Tibial nerve (tissue), 4 donors: ENCODE measurements around the gene PADI6. TPM values are rescaled to one million over a fixed set of nuclear protein-coding genes. Genes with fewer than 3 reads are reported as not detected.
A peak's percentile ranks its signal among the peaks of the same experiment; 100 is the strongest.

Experiments used
- DNase-seq, 2 donors: peaks; one replicate each; pipeline ENCODE4 v3.0.0-alpha.2; 2019; ENCODE audit warnings: low spot score in 2 of 2
- H3K27ac ChIP-seq, 4 donors: fragments of 200-600 bp; sonication (generic) in 3 of 4; one replicate each; pipeline ENCODE4 v1.5.1; 2017 to 2019; ENCODE audit warnings: mild to moderate bottlenecking in 1 of 4
- H3K27me3 ChIP-seq, 2 donors: fragments of 200-600 bp; sonication (generic) in 1 of 2; one replicate each; pipeline versions ENCODE4 v1.5.1 to v1.6.0; 2017 to 2019
- H3K36me3 ChIP-seq, 3 donors: fragments of 200-600 bp; sonication (generic); one replicate each; pipeline ENCODE4 v1.5.1; 2018 to 2019
- H3K4me1 ChIP-seq, 4 donors: fragments of 200-600 bp; sonication (generic) in 3 of 4; one replicate each; pipeline ENCODE4 v1.5.1; 2017 to 2019
- H3K4me3 ChIP-seq, 4 donors: fragments of 200-600 bp; sonication (generic) in 3 of 4; one replicate each; pipeline ENCODE4 v1.5.1; 2017 to 2019; ENCODE audit warnings: mild to moderate bottlenecking in 1 of 4, moderate library complexity in 1 of 4
- H3K9me3 ChIP-seq, 4 donors: fragments of 200-600 bp; sonication (generic) in 3 of 4; one replicate each; pipeline ENCODE4 v1.5.1; 2017 to 2019
- CTCF ChIP-seq, 5 experiments: fragments of 200-600 bp in 3 of 5; fragments of 450-650 bp in 2 of 5; sonication (generic) in 3 of 5; IDR thresholded peaks; one replicate each; pipeline ENCODE4 v1.5.1; 2016 to 2019; ENCODE audit warnings: antibody characterized with exemption in 5 of 5, mild to moderate bottlenecking in 3 of 5, moderate library complexity in 2 of 5
- EP300 ChIP-seq, 2 donors: sonication (generic); formaldehyde crosslinking; IDR thresholded peaks; one replicate each; pipeline ENCODE4 v1.6.1; 2017; ENCODE audit warnings: antibody characterized with exemption in 2 of 2, mild to moderate bottlenecking in 1 of 2
- POLR2A ChIP-seq, 2 donors: fragments of 450-650 bp; IDR thresholded peaks; one replicate each; pipeline ENCODE4 v1.6.1; 2017; ENCODE audit warnings: antibody characterized with exemption in 2 of 2, mild to moderate bottlenecking in 2 of 2, moderate library complexity in 2 of 2
- WGBS, 2 donors: methylation state at CpG; one replicate each; pipeline ENCODE4 v1.1.5; 2018; 5-methylcytosine and 5-hydroxymethylcytosine counted together
- total RNA-seq, 4 donors: library from RNA; depleted of rRNA; stranded (reverse); fragments of >200 nt; gene quantifications; one replicate each; pipeline ENCODE4 v1.1.0, GENCODE V29; 2016

The PADI6 gene
- total RNA-seq, 4 donors from 2014 or later = not detected

DNA sequence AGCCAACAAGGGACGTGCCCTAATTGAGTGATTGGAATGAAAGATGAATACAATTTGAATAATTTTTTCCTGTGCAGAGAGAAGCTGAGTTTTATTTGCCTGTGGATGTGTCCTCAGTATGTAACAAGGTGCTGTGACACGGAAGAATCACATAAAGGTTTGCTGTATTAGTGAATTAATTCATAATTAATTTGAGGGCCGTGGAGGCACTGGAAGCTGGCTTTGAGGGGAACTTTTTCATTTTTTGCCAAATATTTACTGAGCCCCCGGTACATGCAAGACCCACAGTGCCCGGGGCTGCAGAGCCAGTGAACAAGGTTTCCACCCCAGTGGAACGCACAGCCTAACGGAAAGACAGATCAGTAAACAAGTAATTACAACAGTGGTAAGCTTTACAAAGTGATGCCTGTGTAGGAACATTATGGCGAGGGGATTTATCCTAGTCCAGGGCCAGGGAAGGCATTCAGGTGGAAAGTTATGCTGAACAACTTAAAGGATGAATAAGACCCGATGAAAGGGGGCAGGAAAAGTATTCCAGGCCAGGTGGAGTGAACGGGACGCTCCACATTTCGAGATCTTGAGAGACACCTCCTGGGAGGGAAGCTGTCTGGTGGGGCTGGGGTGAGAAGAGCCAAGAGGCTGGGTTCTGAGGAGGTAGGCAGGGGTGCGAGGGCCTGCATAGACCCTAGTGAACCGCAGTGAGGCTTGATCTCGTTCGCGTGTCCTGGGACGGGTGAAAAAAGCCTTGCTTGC lies 68.3 kb downstream of the PADI6 start:
- Histone ChIP-seq H3K9me3 (no peaks in the 10 kb centered on the region), H3K4me3 (peak overlapping the region; percentile 24 to 69 (median 60)), H3K4me1 (peaks cover 0 to 35% (median 11%) of the 10 kb centered on the region in 4 donors), H3K36me3 (peaks cover 0 to 3% (median 0%) of the 10 kb centered on the region in 3 donors), H3K27me3 (no peaks in the 10 kb centered on the region), H3K27ac (peak overlapping the region in 3 of 4 donors; percentile 43 to 78 (median 57))
- no peak for TF ChIP-seq EP300 (IDR thresholded peaks at IDR 0.05)
- TF ChIP-seq POLR2A (IDR thresholded peaks at IDR 0.05) = no peak
- no peak for TF ChIP-seq CTCF (IDR thresholded peaks at IDR 0.05)
- WGBS, 2 donors = 58 to 62% methylated on average over 18 of the region's 18 CpGs
- no peak for DNase-seq

DNA sequence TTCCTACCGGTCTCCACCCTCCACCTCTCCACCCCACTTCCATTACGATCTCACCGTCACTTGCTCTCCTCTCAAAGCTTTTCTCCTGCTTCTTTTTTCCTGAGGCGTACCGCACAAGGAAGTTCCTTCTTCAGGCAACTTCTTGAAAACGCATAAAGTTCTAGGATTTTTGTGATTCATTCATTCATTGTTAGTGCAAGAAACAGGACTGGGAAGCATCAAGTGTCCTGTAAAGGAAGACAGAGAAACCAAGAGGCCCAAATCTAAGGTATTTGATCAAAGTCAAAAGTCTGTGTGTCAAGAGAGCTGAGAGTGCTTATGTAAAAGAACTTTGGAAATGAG lies 68.8 kb downstream of the PADI6 start:
- no peak overlapping the region for H3K27ac ChIP-seq
- TF ChIP-seq CTCF (IDR thresholded peaks at IDR 0.05) = no peak

GRCh38 chr1:17441265-17441992 lies 69.4 kb downstream of the PADI6 start:
- 70 to 72% methylated on average over 10 of the region's 10 CpGs for WGBS, 2 donors
- Histone ChIP-seq H3K4me1 (peaks cover 0 to 26% (median 10%) of the 10 kb centered on the region in 4 donors), H3K27ac (no peak overlapping the region), H3K36me3 (no peaks in the 10 kb centered on the region), H3K4me3 (no peak overlapping the region), H3K27me3 (no peaks in the 10 kb centered on the region), H3K9me3 (no peaks in the 10 kb centered on the region)
- DNase-seq = no peak
- TF ChIP-seq POLR2A (IDR thresholded peaks at IDR 0.05) (no peak), CTCF (IDR thresholded peaks at IDR 0.05) (no peak), EP300 (IDR thresholded peaks at IDR 0.05) (no peak)

More for the DNA sequence above, 68.8 kb downstream of the PADI6 start:
- H3K27me3 ChIP-seq = no peaks in the 10 kb centered on the region
- H3K4me3 ChIP-seq = no peak overlapping the region
- no peak for DNase-seq
- no peaks in the 10 kb centered on the region for H3K9me3 ChIP-seq
- no peaks in the 10 kb centered on the region for H3K36me3 ChIP-seq
- 66 to 67% methylated on average over 6 of the region's 6 CpGs for WGBS, 2 donors
- peaks cover 0 to 32% (median 11%) of the 10 kb centered on the region in 4 donors for H3K4me1 ChIP-seq

GRCh38 chr1:17441993-17442357 lies 70.0 kb downstream of the PADI6 start:
- Histone ChIP-seq H3K27ac (no peak overlapping the region), H3K4me1 (peaks cover 0 to 21% (median 6%) of the 10 kb centered on the region in 4 donors), H3K4me3 (no peak overlapping the region), H3K27me3 (no peaks in the 10 kb centered on the region), H3K36me3 (no peaks in the 10 kb centered on the region), H3K9me3 (no peaks in the 10 kb centered on the region)
- TF ChIP-seq CTCF (IDR thresholded peaks at IDR 0.05) (no peak), EP300 (IDR thresholded peaks at IDR 0.05) (no peak), POLR2A (IDR thresholded peaks at IDR 0.05) (no peak)
- DNase-seq = no peak
- WGBS, 2 donors = 91 to 95% methylated on average over 4 of the region's 4 CpGs

- Histone ChIP-seq H3K27ac (no peak overlapping the region), H3K9me3 (no peaks in the 10 kb centered on the region)
- WGBS, 2 donors = 82 to 87% methylated on average over 6 of the region's 6 CpGs
Measured at GRCh38 chr1:17442841-17443240, 70.8 kb downstream of the PADI6 start.

More at GRCh38 chr1:17442841-17443240, 70.8 kb downstream of the PADI6 start:
- no peak for TF ChIP-seq EP300 (IDR thresholded peaks at IDR 0.05)
- no peak for TF ChIP-seq CTCF (IDR thresholded peaks at IDR 0.05)
- TF ChIP-seq POLR2A (IDR thresholded peaks at IDR 0.05) = no peak
- DNase-seq = no peak
- Histone ChIP-seq H3K4me3 (no peak overlapping the region), H3K4me1 (peaks cover 0 to 16% (median 3%) of the 10 kb centered on the region in 4 donors), H3K27me3 (no peaks in the 10 kb centered on the region), H3K36me3 (no peaks in the 10 kb centered on the region)
